Measurements from ENCODE around the gene DCAKD.
A peak's percentile ranks its signal among the peaks of the same experiment; 100 is the strongest.
"Not testable (repeated sequence)": the region's sequence is repeated elsewhere in the genome, so short reads cannot be mapped to it uniquely, and the experiment has no call there.

DCAKD gene

GRCh38 chr17:45067637-45068036 is 16.2 kb upstream of the DCAKD start:
- DNase-seq (ENCODE audit: low read depth in 2 of 2): no peak

GRCh38 chr17:45063198-45063597 is 11.8 kb upstream of the DCAKD start:
- DNase-seq (ENCODE audit: low read depth in 2 of 2): no peak

- DNase-seq (ENCODE audit: low read depth in 2 of 2): no peak
Measured at GRCh38 chr17:45061606-45062205, 10.3 kb upstream of the DCAKD start.

- DNase-seq (ENCODE audit: low read depth in 2 of 2): peak; percentile 99
Measured at GRCh38 chr17:45060797-45061605, 9.6 kb upstream of the DCAKD start, which contains the start of gene NMT1. TSS of gene NMT1 (plus strand) at chr17:45061317. CDS start at chr17:45061330, 13 bp downstream.

- DNase-seq (ENCODE audit: low read depth in 2 of 2): no peak
Measured at GRCh38 chr17:45060382-45060796, 9.0 kb upstream of the DCAKD start.

- no peak for DNase-seq (ENCODE audit: low read depth in 2 of 2)
Measured at GRCh38 chr17:45052052-45052772, 780 bp upstream of the DCAKD start.

GRCh38 chr17:45051720-45052051 is 254 bp upstream of the DCAKD start:
- not testable (repeated sequence) for DNase-seq (ENCODE audit: low read depth in 2 of 2)

- no peak for DNase-seq (ENCODE audit: low read depth in 2 of 2)
Measured at GRCh38 chr17:45050481-45051059, 862 bp downstream of the DCAKD start.

- DNase-seq (ENCODE audit: low read depth in 2 of 2): no peak
Measured at GRCh38 chr17:45048795-45049563, 2.5 kb downstream of the DCAKD start.

- no peak for DNase-seq (ENCODE audit: low read depth in 2 of 2)
Measured at GRCh38 chr17:45046537-45047125, 4.8 kb downstream of the DCAKD start.

- DNase-seq (ENCODE audit: low read depth in 2 of 2): no peak
Measured at GRCh38 chr17:45043813-45044540, 7.5 kb downstream of the DCAKD start.

- DNase-seq (ENCODE audit: low read depth in 2 of 2): no peak
Measured at GRCh38 chr17:45042346-45043120, 8.9 kb downstream of the DCAKD start.

GRCh38 chr17:45040459-45040858 is 11.0 kb downstream of the DCAKD start:
- no peak for DNase-seq (ENCODE audit: low read depth in 2 of 2)

GRCh38 chr17:45038728-45039634 is 12.5 kb downstream of the DCAKD start:
- DNase-seq (ENCODE audit: low read depth in 2 of 2): no peak

- no peak for DNase-seq (ENCODE audit: low read depth in 2 of 2)
Measured at GRCh38 chr17:45036691-45037090, 14.7 kb downstream of the DCAKD start.

GRCh38 chr17:45035848-45036247 is 15.6 kb downstream of the DCAKD start:
- DNase-seq (ENCODE audit: low read depth in 2 of 2): no peak

- DNase-seq (ENCODE audit: low read depth in 2 of 2): no peak
Measured at GRCh38 chr17:45034599-45034998, 16.8 kb downstream of the DCAKD start.

- no peak for DNase-seq (ENCODE audit: low read depth in 2 of 2)
Measured at GRCh38 chr17:45032174-45032541, 19.3 kb downstream of the DCAKD start.
